HG03575 (cell line): ENCODE data around the gene PLSCR1.

Experiments
- ATAC-seq: cut with Tn5 transposase; IDR thresholded peaks from one replicate; pipeline ENCODE4 v1.9.1; 2021; ENCODE audit not compliant: unreplicated experiment, insufficient number of reproducible peaks, low FRiP score; ENCODE audit errors: extremely low read depth

PLSCR1 gene

GRCh38 chr3:146544002-146544928 is at the start of gene PLSCR1:
TSS of gene PLSCR1 (minus strand) at chr3:146544607. CDS start at chr3:146536552, 8,055 bp downstream.
- peak; percentile 45 for ATAC-seq

GRCh38 chr3:146593776-146594175 is 49.4 kb upstream of the PLSCR1 start:
- ATAC-seq, result no peak

GRCh38 chr3:146590521-146590920 is 46.1 kb upstream of the PLSCR1 start:
- no peak for ATAC-seq

GRCh38 chr3:146589899-146590508 is 45.6 kb upstream of the PLSCR1 start:
- ATAC-seq, result no peak

GRCh38 chr3:146585156-146585555 is 40.7 kb upstream of the PLSCR1 start:
- ATAC-seq, result no peak

- ATAC-seq, result no peak
Measured at GRCh38 chr3:146581951-146582467, 37.6 kb upstream of the PLSCR1 start.

- ATAC-seq, result no peak
Measured at GRCh38 chr3:146581080-146581601, 36.7 kb upstream of the PLSCR1 start.

GRCh38 chr3:146577662-146578061 is 33.3 kb upstream of the PLSCR1 start:
- ATAC-seq, result no peak

- no peak for ATAC-seq
Measured at GRCh38 chr3:146575636-146576035, 31.2 kb upstream of the PLSCR1 start.

- ATAC-seq, result no peak
Measured at GRCh38 chr3:146574173-146574572, 29.8 kb upstream of the PLSCR1 start.

GRCh38 chr3:146569314-146569713 is 24.9 kb upstream of the PLSCR1 start:
- no peak for ATAC-seq

GRCh38 chr3:146566138-146566537 is 21.7 kb upstream of the PLSCR1 start:
- ATAC-seq, result no peak

- ATAC-seq, result no peak
Measured at GRCh38 chr3:146561879-146562278, 17.5 kb upstream of the PLSCR1 start.

- ATAC-seq, result no peak
Measured at GRCh38 chr3:146561463-146561862, 17.1 kb upstream of the PLSCR1 start.

GRCh38 chr3:146560678-146561077 is 16.3 kb upstream of the PLSCR1 start:
- ATAC-seq, result no peak

- no peak for ATAC-seq
Measured at GRCh38 chr3:146559388-146559787, 15.0 kb upstream of the PLSCR1 start.

GRCh38 chr3:146558781-146559180 is 14.4 kb upstream of the PLSCR1 start:
- no peak for ATAC-seq

GRCh38 chr3:146557745-146558144 is 13.3 kb upstream of the PLSCR1 start:
- no peak for ATAC-seq

- ATAC-seq, result no peak
Measured at GRCh38 chr3:146555311-146555710, 10.9 kb upstream of the PLSCR1 start.
